ENCODE results near the gene KRT73.
A peak's percentile ranks its signal among the peaks of the same experiment; 100 is the strongest.

KRT73 gene

DNA sequence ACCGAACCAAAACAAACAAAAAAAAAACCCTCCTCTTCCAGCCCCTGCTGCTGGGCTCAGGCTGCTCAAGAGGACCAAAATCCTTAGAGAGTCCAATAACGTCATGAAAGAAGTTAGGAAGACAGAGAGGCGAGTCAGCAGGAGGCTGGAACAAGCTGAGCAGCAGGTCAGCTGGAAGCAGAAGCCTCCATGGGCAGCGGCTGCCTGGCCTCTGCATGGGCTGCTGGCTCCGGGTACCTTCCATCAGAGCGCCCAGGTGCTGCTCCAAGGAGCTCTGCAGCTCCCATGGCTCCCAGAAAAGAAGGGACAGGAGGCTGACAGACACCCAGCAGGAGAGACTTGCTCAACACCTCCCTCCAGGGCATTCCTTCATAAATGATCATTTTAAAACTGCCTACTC, 36.9 kb upstream of the KRT73 start:
- no peaks in the 10 kb centered on the region for H3K27me3 ChIP-seq (ENCODE audit: insufficient read depth, poor library complexity, severe bottlenecking)
- H3K9me3 ChIP-seq (ENCODE audit: severe bottlenecking) = no peaks in the 10 kb centered on the region
- TF ChIP-seq, protein P1, sequence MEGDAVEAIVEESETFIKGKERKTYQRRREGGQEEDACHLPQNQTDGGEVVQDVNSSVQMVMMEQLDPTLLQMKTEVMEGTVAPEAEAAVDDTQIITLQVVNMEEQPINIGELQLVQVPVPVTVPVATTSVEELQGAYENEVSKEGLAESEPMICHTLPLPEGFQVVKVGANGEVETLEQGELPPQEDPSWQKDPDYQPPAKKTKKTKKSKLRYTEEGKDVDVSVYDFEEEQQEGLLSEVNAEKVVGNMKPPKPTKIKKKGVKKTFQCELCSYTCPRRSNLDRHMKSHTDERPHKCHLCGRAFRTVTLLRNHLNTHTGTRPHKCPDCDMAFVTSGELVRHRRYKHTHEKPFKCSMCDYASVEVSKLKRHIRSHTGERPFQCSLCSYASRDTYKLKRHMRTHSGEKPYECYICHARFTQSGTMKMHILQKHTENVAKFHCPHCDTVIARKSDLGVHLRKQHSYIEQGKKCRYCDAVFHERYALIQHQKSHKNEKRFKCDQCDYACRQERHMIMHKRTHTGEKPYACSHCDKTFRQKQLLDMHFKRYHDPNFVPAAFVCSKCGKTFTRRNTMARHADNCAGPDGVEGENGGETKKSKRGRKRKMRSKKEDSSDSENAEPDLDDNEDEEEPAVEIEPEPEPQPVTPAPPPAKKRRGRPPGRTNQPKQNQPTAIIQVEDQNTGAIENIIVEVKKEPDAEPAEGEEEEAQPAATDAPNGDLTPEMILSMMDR (IDR thresholded peaks at IDR 0.05; ENCODE audit: poor library complexity, severe bottlenecking) = no peak
- DNase-seq (ENCODE audit: low spot score) (no peak), ATAC-seq (ENCODE audit: low read depth) (peak; percentile 77)
- no peaks in the 10 kb centered on the region for H3K36me3 ChIP-seq (ENCODE audit: low read depth)
- no peak overlapping the region for H3K27ac ChIP-seq (ENCODE audit: poor library complexity, severe bottlenecking)
- H3K4me3 ChIP-seq (ENCODE audit: severe bottlenecking) = no peak overlapping the region
- peaks cover 7% of the 10 kb centered on the region for H3K4me1 ChIP-seq (ENCODE audit: insufficient read depth, poor library complexity, severe bottlenecking)

- H3K9me3 ChIP-seq (ENCODE audit: severe bottlenecking) = no peaks in the 10 kb centered on the region
- H3K4me3 ChIP-seq (ENCODE audit: severe bottlenecking) = no peak within 1 kb of the TSS
- ATAC-seq (ENCODE audit: low read depth) (no peak), DNase-seq (ENCODE audit: low spot score) (no peak)
- H3K27ac ChIP-seq (ENCODE audit: poor library complexity, severe bottlenecking) = no peak within 1 kb of the TSS
- H3K4me1 ChIP-seq (ENCODE audit: insufficient read depth, poor library complexity, severe bottlenecking) = peaks cover 7% of the 10 kb centered on the region
- H3K27me3 ChIP-seq (ENCODE audit: insufficient read depth, poor library complexity, severe bottlenecking) = no peaks in the 10 kb centered on the region
- no peaks in the 10 kb centered on the region for H3K36me3 ChIP-seq (ENCODE audit: low read depth)
- TF ChIP-seq, protein P1 (IDR thresholded peaks at IDR 0.05; ENCODE audit: poor library complexity, severe bottlenecking) = no peak
These were observed 33.4 kb upstream of the KRT73 start, which contains the start of gene KRT2 for GRCh38 chr12:52651726-52652261. Gene KRT2 (minus strand): TSS chr12:52652211. CDS start chr12:52652142, 69 bp downstream.

GRCh38 chr12:52650520-52651081, 32.2 kb upstream of the KRT73 start:
- Histone ChIP-seq H3K4me1 (ENCODE audit: insufficient read depth, poor library complexity, severe bottlenecking) (peaks cover 4% of the 10 kb centered on the region), H3K4me3 (ENCODE audit: severe bottlenecking) (no peak overlapping the region), H3K36me3 (ENCODE audit: low read depth) (no peaks in the 10 kb centered on the region), H3K9me3 (ENCODE audit: severe bottlenecking) (no peaks in the 10 kb centered on the region), H3K27ac (ENCODE audit: poor library complexity, severe bottlenecking) (no peak overlapping the region), H3K27me3 (ENCODE audit: insufficient read depth, poor library complexity, severe bottlenecking) (no peaks in the 10 kb centered on the region)
- DNase-seq (ENCODE audit: low spot score) (no peak), ATAC-seq (ENCODE audit: low read depth) (0 out of 3 replicates have a peak, but pooled peaks have one; percentile 18)
- TF ChIP-seq, protein P1 (IDR thresholded peaks at IDR 0.05; ENCODE audit: poor library complexity, severe bottlenecking) = no peak

GRCh38 chr12:52649066-52649465, 30.7 kb upstream of the KRT73 start:
- no peak overlapping the region for H3K4me3 ChIP-seq (ENCODE audit: severe bottlenecking)
- H3K36me3 ChIP-seq (ENCODE audit: low read depth) = no peaks in the 10 kb centered on the region
- TF ChIP-seq, protein P1 (IDR thresholded peaks at IDR 0.05; ENCODE audit: poor library complexity, severe bottlenecking) = no peak
- DNase-seq (ENCODE audit: low spot score) (no peak), ATAC-seq (ENCODE audit: low read depth) (no peak)
- no peak overlapping the region for H3K27ac ChIP-seq (ENCODE audit: poor library complexity, severe bottlenecking)
- no peaks in the 10 kb centered on the region for H3K4me1 ChIP-seq (ENCODE audit: insufficient read depth, poor library complexity, severe bottlenecking)
- H3K27me3 ChIP-seq (ENCODE audit: insufficient read depth, poor library complexity, severe bottlenecking) = no peaks in the 10 kb centered on the region
- no peaks in the 10 kb centered on the region for H3K9me3 ChIP-seq (ENCODE audit: severe bottlenecking)

GRCh38 chr12:52648012-52648550, 29.7 kb upstream of the KRT73 start:
- H3K4me1 ChIP-seq (ENCODE audit: insufficient read depth, poor library complexity, severe bottlenecking) = no peaks in the 10 kb centered on the region
- TF ChIP-seq, protein P1 (IDR thresholded peaks at IDR 0.05; ENCODE audit: poor library complexity, severe bottlenecking) = no peak
- ATAC-seq (ENCODE audit: low read depth) = no peak
- H3K4me3 ChIP-seq (ENCODE audit: severe bottlenecking) = no peak overlapping the region
- H3K27ac ChIP-seq (ENCODE audit: poor library complexity, severe bottlenecking) = no peak overlapping the region
- no peak for DNase-seq (ENCODE audit: low spot score)
- H3K9me3 ChIP-seq (ENCODE audit: severe bottlenecking) = no peaks in the 10 kb centered on the region
- H3K27me3 ChIP-seq (ENCODE audit: insufficient read depth, poor library complexity, severe bottlenecking) = no peaks in the 10 kb centered on the region
- no peaks in the 10 kb centered on the region for H3K36me3 ChIP-seq (ENCODE audit: low read depth)

Measured in RWPE2 (cell line).